A172 (cell line): Measurements from ENCODE around the gene CISD3. TPM values are rescaled to one million over a fixed set of nuclear protein-coding genes. Genes with fewer than 3 reads are reported as not detected.
A peak's percentile ranks its signal among the peaks of the same experiment; 100 is the strongest.

ENCODE experiments used
- DNase-seq: peaks from one replicate; pipeline ENCODE4 v3.0.0-alpha.2; 2015; ENCODE audit warnings: low spot score
- total RNA-seq: library from RNA; depleted of rRNA; stranded (reverse); fragments of >200 nt; shearing (Covaris generic); gene quantifications from 2 replicates; pipeline ENCODE4 v1.2.3, GENCODE V29; 2014; rRNA removed

The CISD3 gene, protein sequence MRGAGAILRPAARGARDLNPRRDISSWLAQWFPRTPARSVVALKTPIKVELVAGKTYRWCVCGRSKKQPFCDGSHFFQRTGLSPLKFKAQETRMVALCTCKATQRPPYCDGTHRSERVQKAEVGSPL
- total RNA-seq: 7.5 and 12.4 TPM in 2 replicates

DNA sequence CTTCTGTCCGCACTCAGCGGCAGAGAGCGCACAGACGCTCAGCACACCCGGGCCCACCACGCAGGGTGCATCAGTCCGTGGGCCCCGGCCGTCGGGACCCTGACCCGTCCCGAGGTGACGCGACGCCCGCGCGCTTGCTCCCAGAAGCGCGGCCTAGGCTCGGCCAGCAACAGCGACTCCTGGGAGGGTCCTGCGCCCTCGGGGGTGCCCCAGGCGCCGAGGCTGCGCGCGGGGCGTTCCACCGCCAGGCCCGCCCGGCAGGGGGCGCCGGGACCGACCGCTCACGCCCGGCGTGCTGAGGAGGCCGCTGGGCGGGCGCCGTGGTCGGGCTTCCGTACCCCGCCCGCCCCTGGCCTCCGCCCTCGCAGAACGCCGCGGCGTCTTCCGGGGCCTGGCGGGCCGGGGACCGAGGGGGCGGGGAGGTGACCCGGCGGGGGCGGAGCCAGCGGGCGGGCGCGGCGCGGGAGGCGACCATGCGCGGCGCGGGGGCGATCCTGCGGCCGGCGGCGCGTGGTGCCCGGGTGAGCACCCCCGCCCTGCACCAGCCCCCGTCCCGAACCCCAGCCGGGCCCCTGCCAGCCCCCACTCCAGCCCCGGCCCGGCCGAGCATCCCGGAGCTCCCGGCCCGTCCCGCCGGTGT is at the start of gene CISD3:
TSS of gene CISD3 (plus strand) at position 456 of the 640 bp plus-strand sequence. CDS start at position 474, 18 bp downstream.
- peak; percentile 61 for DNase-seq

DNA sequence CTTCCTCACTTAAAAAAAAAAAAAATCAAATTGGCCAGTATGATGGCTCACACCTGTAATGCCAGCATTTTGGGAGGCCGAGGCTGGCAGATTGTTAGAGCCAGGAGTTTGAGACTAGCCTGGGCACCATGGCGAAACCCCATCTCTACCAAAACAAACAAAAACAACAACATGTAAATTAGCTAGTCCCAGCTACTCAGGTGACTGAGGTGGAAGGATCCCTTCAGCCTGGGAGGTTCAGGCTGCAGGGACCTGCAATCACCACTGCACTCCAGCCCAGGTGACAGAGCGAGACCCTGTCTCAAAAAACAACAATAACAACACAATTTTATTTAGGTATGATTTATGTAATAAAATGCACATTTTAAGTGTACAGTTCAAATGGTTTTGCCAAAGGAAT is 49.0 kb upstream of the CISD3 start:
- no peak for DNase-seq

DNA sequence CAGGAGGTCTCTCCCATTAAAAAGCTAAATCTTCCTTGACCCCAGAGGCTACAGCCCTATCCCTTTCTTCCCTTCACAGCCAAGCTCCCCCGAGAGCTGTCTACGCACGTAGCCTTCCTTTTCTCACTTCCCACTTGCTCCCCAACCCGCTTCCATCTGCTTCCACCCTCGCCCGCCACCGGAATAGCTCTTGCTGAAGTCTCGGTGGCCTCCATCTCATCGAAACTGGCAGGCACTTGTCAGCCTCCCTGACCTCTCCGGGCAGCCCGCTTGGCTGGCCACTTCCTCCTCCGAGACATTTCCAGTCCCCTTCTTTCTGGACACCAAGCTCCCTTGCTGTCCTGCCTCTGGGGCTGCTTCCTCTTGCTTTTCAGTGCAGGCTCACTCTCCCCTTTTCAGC is 44.6 kb upstream of the CISD3 start:
- DNase-seq: no peak

DNA sequence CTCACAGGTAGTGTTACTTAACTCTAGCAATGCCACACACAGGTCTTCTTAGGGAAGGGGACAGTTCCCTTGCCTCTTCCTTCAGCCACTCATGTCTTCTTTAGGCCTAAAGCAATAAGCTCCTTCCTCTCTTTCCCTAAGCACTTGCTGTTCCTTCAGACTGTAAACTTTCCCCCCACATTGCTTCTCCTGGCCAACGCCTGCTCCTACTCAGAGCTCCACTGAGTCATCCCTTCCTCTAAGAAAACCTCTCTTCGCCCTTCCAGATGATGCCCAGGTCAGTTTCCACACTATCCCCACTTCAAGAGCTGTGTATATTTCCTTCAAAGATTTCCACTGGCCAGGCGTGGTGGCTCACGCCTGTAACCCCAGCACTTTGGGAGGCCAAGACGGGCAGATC is 42.9 kb upstream of the CISD3 start:
- no peak for DNase-seq

DNA sequence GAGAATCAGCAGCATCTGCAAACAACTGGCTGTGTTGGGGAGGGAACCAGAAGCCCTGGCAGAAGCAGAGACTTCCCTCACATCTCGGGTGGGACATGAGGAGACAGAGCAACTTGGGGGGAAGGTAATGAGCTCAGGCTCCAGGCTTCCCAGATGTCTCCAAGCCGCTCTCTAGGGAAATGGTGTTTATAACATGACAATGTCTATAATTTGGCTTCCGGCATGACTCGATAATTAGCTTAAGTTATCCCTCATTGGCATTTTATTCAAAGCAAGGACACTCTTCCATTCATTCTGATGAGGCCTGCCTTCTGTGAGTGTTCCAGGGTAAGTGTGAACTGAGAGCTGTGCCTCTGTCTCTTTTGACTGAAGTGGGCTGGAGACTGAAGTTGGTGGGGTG is 39.8 kb upstream of the CISD3 start:
- no peak for DNase-seq

GRCh38 chr17:38691154-38691553 is 39.0 kb upstream of the CISD3 start:
- no peak for DNase-seq

DNA sequence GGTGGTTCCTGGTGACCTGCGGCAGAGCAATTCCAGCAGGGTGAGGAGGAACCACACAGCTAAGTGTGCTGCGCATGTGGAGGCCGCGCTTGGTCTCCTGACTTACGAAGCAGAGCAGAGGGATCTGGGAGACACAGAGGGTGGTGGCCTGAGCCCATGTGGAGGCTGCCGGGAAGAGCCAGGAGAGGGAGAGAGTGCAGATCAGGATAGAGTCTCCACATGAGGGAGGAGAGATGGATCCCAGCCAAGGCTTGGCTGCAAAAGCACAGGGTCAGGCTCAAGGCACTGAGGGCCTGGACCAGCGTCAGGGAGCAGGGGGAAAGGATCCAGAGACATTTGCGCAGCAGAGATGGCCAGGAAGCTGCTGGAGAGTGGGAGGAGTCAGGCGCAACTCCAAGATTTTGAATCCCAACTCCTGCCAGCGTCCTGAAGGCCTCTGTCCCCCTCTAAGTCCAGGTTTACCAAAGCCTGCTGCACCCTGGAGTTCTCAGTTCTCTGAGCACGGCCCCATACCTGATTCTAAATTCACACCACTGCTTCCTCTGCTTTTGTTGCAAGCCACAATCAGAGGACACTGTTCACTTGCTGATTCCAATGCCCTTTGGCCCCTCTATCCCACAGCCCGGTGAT is 36.3 kb upstream of the CISD3 start:
- DNase-seq: no peak

- DNase-seq: no peak
These were observed 32.9 kb upstream of the CISD3 start for GRCh38 chr17:38697061-38697820.

GRCh38 chr17:38698760-38699159 is 31.4 kb upstream of the CISD3 start:
- no peak for DNase-seq

DNA sequence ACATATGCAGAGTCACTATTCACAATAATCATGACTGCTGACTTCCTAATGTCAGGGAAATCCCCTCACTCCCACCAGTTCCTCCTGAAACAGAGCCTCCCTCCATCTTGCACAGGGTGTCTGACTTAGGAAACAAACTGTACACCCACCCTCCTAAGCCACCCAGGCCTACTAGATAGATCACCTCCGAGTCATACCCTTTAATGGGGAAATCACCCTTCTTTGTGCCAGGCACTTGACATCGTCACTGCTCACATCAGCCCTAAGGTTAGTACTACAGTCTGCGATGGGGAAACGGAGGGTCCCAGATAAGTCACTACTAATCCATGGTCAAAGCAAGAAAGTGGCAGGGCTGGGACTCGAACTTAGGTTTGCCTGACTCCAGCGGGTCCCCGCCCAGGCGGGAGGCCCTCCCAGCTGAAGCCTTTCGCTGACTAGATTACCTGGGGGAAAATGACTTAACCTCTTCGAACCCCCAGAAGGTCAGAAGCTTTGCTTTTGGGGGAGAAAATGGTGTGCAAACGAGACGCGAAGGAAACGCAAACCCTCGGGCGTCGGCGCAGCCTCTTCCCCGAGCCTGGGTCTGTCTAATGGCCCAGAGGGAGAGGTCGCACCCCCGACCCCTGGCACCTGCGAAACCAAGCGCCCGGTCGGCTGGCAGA is 28.5 kb upstream of the CISD3 start:
- peak; percentile 45 for DNase-seq

- DNase-seq: peak; percentile 74
These were observed 27.8 kb upstream of the CISD3 start for GRCh38 chr17:38702166-38702915.

- no peak for DNase-seq
These were observed 27.0 kb upstream of the CISD3 start for GRCh38 chr17:38702916-38703741.

DNA sequence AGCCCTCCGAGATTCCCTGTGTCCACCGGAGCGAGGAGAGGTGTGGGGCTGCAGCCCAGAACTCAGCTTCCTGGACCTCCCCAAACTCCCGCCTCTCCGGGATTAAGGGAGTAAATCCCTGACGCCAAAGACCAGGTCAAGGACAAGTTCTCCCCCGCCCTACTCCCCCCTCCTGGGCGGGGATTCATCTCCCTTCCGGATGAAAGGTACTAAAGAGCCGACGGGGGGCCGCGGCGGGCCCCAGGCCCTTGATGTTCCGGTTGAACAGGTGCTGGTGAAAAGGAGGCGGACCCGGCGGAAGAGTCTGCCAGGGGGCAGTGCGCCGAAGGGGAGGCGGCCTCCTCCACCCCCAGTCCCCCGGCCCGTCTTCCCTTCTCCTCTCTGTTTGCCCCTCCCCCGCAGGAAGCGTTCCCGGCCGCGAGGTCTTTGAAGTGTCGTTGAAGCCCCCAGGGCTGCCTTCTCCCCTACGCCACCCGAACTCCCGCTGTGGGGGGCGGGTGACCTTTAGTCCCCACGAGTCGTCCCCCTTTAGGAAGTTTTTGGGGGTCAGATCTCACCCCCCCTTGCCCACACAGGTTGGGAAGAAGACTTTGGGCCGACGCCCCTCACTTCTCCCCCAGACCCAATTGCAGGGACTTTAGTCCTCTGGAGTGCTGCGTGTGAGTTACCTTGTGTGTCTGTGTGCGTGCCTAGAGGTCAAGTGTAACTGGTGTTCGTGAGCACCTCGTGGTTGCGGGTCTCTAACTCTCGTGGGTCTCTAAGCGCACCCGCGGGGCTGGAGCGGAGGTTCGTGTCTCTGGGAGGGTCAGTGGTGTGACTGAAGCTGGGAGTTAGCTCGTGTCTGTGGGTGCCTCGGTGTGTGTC is 26.2 kb upstream of the CISD3 start:
- DNase-seq: no peak

DNA sequence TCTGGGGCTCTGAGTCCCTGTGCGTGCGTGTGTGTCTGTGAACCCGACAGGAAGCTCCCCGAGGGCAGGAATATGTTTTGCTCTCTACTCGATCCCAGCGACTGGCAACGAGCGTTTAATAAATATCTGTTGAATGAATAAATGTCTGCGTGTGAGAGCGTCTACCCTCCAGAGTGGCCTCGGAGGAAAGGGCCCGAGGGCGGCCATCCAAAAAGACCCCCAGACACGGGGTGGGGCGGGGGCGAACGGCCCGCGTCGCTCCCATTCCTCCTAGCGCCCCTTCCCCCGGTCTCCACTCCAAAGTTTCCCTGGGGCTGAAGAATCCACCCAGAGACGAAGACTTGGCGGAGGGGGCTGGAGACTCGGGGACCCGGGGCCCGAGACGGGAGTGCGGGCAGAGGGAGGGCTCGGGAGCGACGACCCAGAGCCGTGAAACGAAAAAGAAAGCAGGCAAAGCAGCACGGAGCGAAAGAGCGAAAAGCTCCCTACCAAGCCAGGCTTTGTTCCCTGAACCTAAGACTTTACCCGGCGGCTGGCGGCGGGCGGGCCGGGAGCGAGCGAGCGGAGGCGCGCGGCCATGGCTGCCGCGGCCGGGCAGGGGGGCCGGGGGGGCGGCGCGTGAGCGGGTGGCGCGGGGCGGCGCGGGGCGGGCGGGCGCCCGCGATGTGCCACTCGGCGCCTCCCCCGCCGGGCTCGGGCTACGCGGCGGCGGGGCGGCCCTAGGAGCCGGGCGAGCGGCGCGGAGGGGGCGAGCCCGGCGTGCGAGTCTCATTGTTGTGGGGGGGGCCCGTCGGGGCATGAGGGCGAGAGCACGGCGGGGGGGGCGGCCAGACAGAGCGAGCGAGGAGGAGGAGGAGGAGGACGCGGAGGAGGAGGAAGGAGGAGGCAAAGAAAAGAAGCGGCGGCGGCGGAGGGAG is 25.3 kb upstream of the CISD3 start, which contains the start of gene MLLT6:
TSS of gene MLLT6 (plus strand) at position 668 of the 917 bp plus-strand sequence. CDS start 360 bp downstream, outside the sequence.
- peak; percentile 68 for DNase-seq

DNA sequence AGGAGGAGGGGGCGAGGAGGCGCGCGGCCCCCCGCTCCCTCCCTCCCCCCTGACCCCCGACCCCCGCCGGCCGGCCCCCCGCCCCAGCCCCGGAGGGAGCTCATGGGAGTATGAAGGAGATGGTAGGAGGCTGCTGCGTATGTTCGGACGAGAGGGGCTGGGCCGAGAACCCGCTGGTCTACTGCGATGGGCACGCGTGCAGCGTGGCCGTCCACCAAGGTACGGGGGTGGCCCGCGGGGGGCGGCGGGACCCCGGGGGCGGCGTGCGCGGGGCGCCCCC is 24.7 kb upstream of the CISD3 start:
- DNase-seq: no peak

DNA sequence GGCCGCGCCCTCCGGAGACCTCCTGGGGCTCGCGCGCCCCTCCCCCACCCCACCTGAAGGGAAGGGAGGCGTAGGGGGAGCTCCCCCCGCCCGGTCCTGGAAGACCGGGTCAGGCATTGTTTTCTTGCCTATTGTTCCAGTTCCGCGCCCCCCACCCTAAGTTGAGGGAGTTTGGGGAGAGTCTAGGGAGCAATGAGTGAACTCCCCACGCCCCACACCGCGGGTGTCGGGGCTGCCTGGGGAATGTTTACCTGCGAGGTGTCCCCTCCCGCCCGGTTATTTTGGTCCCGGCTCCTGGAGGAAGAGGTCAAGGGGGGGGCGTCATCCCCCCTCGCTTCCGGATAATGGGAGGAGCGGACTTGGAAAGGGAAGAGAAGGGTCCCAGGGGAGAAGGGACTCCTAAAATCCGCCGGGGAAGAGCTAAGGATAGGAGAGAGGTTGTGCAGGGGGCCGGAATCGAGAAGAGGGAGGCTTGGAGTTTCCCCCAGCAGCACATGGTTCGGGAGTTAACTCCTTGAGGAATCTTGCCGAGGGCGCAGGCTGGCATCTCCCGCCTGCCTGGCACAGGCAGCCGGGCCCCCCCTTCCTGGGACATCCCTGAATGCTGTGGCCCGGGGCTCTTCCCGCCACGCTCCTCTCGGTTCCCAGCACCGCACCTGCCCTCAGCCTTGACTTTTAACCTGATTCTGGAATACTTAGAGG is 24.2 kb upstream of the CISD3 start:
- no peak for DNase-seq

DNA sequence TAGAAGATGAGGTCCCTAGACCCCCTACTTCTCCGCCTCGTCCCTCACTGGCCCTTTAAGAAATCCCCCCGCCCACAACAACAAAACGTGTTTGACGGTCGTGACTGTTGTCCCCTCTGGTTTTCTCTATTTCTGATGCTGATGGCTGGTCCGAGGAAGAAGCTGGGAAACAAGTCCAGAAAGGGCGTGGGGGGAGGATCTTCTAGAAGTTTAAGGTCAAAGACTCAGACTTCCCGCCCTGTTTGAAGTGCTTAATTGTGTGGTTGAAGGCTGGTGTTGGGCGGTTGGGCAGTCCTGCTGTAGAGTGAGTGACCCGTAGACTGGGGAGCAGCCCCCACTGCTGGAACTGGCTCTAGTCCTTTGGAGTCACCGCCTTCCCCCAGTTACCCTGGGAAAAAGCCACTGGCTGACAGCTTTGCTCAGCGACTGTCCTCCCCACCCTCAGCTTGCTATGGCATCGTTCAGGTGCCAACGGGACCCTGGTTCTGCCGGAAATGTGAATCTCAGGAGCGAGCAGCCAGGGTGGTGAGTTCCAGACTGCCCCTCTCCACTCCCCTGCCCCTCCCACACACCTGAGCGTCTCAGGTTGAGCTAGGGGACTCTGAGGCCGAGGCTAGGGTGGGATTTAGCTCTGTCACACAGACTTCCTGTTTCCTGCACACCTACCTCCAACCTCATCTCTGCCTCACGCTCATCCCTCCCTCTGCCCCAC is 23.5 kb upstream of the CISD3 start:
- DNase-seq: no peak
